ENCODE data around the gene OGFOD1.

The OGFOD1 gene

GRCh38 chr16:56428091-56428490, 23.3 kb upstream of the OGFOD1 start:
- no peak for DNase-seq

- no peak for DNase-seq
These were observed 15.1 kb upstream of the OGFOD1 start for GRCh38 chr16:56436258-56436657.

GRCh38 chr16:56438038-56438437, 13.3 kb upstream of the OGFOD1 start:
- DNase-seq, result no peak

- DNase-seq, result no peak
These were observed 4.1 kb upstream of the OGFOD1 start for GRCh38 chr16:56447286-56447685.

- no peak for DNase-seq
These were observed 3.3 kb upstream of the OGFOD1 start for GRCh38 chr16:56448005-56448404.

- DNase-seq, result no peak
These were observed 924 bp upstream of the OGFOD1 start for GRCh38 chr16:56450275-56450985.

GRCh38 chr16:56451753-56452689, 667 bp downstream of the OGFOD1 start:
- DNase-seq, result no peak

- no peak for DNase-seq
These were observed 6.6 kb downstream of the OGFOD1 start for GRCh38 chr16:56457927-56458470.

- no peak for DNase-seq
These were observed 8.7 kb downstream of the OGFOD1 start for GRCh38 chr16:56460101-56460500.

- no peak for DNase-seq
These were observed 10.9 kb downstream of the OGFOD1 start for GRCh38 chr16:56462064-56462796.

GRCh38 chr16:56463153-56463552, 11.8 kb downstream of the OGFOD1 start:
- no peak for DNase-seq

- no peak for DNase-seq
These were observed 15.0 kb downstream of the OGFOD1 start for GRCh38 chr16:56466344-56466743.

GRCh38 chr16:56468800-56469199, 17.4 kb downstream of the OGFOD1 start:
- DNase-seq, result no peak

GRCh38 chr16:56469748-56470147, 18.4 kb downstream of the OGFOD1 start:
- DNase-seq, result no peak

GRCh38 chr16:56470232-56470631, 18.9 kb downstream of the OGFOD1 start:
- no peak for DNase-seq

- DNase-seq, result no peak
These were observed 19.3 kb downstream of the OGFOD1 start for GRCh38 chr16:56470666-56471065.

GRCh38 chr16:56475201-56475600, 23.8 kb downstream of the OGFOD1 start:
- DNase-seq, result no peak

- no peak for DNase-seq
These were observed 25.9 kb downstream of the OGFOD1 start for GRCh38 chr16:56477096-56477878.

GRCh38 chr16:56478281-56479049, 27.1 kb downstream of the OGFOD1 start:
- DNase-seq, result no peak

- no peak for DNase-seq
These were observed 28.1 kb downstream of the OGFOD1 start for GRCh38 chr16:56479469-56479868.

- DNase-seq, result no peak
These were observed 29.6 kb downstream of the OGFOD1 start for GRCh38 chr16:56480776-56481467.

Data from SIG-M5 (cell line).